ENCODE data around the gene NID1.

GRCh38 chr1:236065509-236066005, 667 bp upstream of the NID1 start:
- TF ChIP-seq CTCF (IDR thresholded peaks at IDR 0.05) (no peak), POLR2A (IDR thresholded peaks at IDR 0.05) (no peak)
